Fibroblast of villous mesenchyme (primary cell): ENCODE data around the gene CGB1. TPM values are rescaled to one million over a fixed set of nuclear protein-coding genes. Genes with fewer than 3 reads are reported as not detected.

Experiments
- DNase-seq: peaks from one replicate; pipeline ENCODE4 v3.0.0-alpha.2; 2010; ENCODE audit warnings: low read depth
- H3K4me3 ChIP-seq: 2 replicates; pipeline ENCODE4 v1.5.1; 2011; ENCODE audit warnings: low read depth, mild to moderate bottlenecking, low read length
- CTCF ChIP-seq: IDR thresholded peaks from 2 replicates; pipeline ENCODE4 v1.5.1; 2012; ENCODE audit warnings: low read depth, mild to moderate bottlenecking, low read length; ENCODE audit not compliant: insufficient read depth
- small RNA-seq: library from RNA; depleted of rRNA; stranded (forward); fragments of <200 nt; gene quantifications from one replicate; pipeline ENCODE3, GENCODE V24; 2012
- total RNA-seq: library from RNA; depleted of rRNA; stranded (reverse); fragments of >200 nt; gene quantifications from 2 replicates; pipeline ENCODE4 v1.2.3, GENCODE V29; 2012

The CGB1 gene
- total RNA-seq, 1 donor = not detected

GRCh38 chr19:48988286-48988685 is 48.4 kb downstream of the CGB1 start:
- DNase-seq = no peak
- H3K4me3 ChIP-seq = no peak overlapping the region
- no peak for TF ChIP-seq CTCF

- no peak for TF ChIP-seq CTCF
- H3K4me3 ChIP-seq = no peak overlapping the region
- DNase-seq = no peak
Measured at GRCh38 chr19:48987323-48987722, 49.4 kb downstream of the CGB1 start.

GRCh38 chr19:48986211-48986610 is 50.5 kb downstream of the CGB1 start:
- TF ChIP-seq CTCF = no peak
- H3K4me3 ChIP-seq = no peak overlapping the region
- no peak for DNase-seq

- DNase-seq = no peak
- no peak overlapping the region for H3K4me3 ChIP-seq
- TF ChIP-seq CTCF = no peak
Measured at GRCh38 chr19:48985711-48986110, 51.0 kb downstream of the CGB1 start.

Small RNA genes within 50 kb of the gene (small RNA-seq; reads per million reads assigned to genes)
- not detected for gene MIR6798
- gene RN7SL708P = not detected

Other genes with a start within 250 kb of the CGB1 start
- 30.3 and 31.5 TPM in 2 replicates for gene BCAT2, start 225.9 kb downstream of the CGB1 start, total RNA-seq
- 12.2 and 13.8 TPM in 2 replicates for gene HSD17B14, start 200.4 kb downstream of the CGB1 start, total RNA-seq
- gene PLEKHA4, start 168.3 kb downstream of the CGB1 start, total RNA-seq = 6.0 and 12.2 TPM in 2 replicates
- 63.9 and 76.0 TPM in 2 replicates for gene PPP1R15A, start 164.5 kb downstream of the CGB1 start, total RNA-seq
- 0.32 TPM in 1 of 2 replicates, not detected in the other for gene TULP2, start 138.2 kb downstream of the CGB1 start, total RNA-seq
- 139 and 154 TPM in 2 replicates for gene NUCB1, start 136.6 kb downstream of the CGB1 start, total RNA-seq
- not detected in 2 replicates for gene DHDH, start 103.2 kb downstream of the CGB1 start, total RNA-seq
- gene BAX, start 82.0 kb downstream of the CGB1 start, total RNA-seq = 65.4 and 85.9 TPM in 2 replicates
- 2,928 and 4,150 TPM in 2 replicates for gene FTL, start 71.6 kb downstream of the CGB1 start, total RNA-seq
- 39.6 and 43.2 TPM in 2 replicates for gene GYS1, start 43.6 kb downstream of the CGB1 start, total RNA-seq
- 162 and 176 TPM in 2 replicates for gene RUVBL2, start 43.0 kb downstream of the CGB1 start, total RNA-seq
- 0.32 TPM in 1 of 2 replicates, not detected in the other for gene LHB, start 19.8 kb downstream of the CGB1 start, total RNA-seq
- not detected in 2 replicates for gene CGB3, start 12.6 kb downstream of the CGB1 start, total RNA-seq
- not detected in 2 replicates for gene CGB2, start 5.0 kb downstream of the CGB1 start, total RNA-seq
- gene CGB5, start 7.0 kb upstream of the CGB1 start, total RNA-seq = 0.32 TPM in 1 of 2 replicates, not detected in the other
- gene CGB8, start 12.2 kb upstream of the CGB1 start, total RNA-seq = not detected in 2 replicates
- gene CGB7, start 20.9 kb upstream of the CGB1 start, total RNA-seq = under 0.01 and 0.32 TPM in 2 replicates
- gene NTF4, start 27.9 kb upstream of the CGB1 start, total RNA-seq = not detected in 2 replicates
- gene KCNA7, start 35.8 kb upstream of the CGB1 start, total RNA-seq = not detected in 2 replicates
- gene SNRNP70, start 48.6 kb upstream of the CGB1 start, total RNA-seq = 117 and 197 TPM in 2 replicates
- 4.8 and 6.5 TPM in 2 replicates for gene LIN7B, start 77.5 kb upstream of the CGB1 start, total RNA-seq
- 0.32 TPM in 1 of 2 replicates, not detected in the other for gene C19orf73, start 82.2 kb upstream of the CGB1 start, total RNA-seq
- gene PPFIA3, start 82.6 kb upstream of the CGB1 start, total RNA-seq = 1.6 and 2.2 TPM in 2 replicates
- gene HRC, start 118.5 kb upstream of the CGB1 start, total RNA-seq = under 0.01 TPM in 1 of 2 replicates, not detected in the other
- 17.3 and 18.0 TPM in 2 replicates for gene TRPM4, start 120.9 kb upstream of the CGB1 start, total RNA-seq